Activated gamma-delta T cell (primary cell): Measurements from ENCODE around the gene DGKE.

Experiments
- DNase-seq: peaks from one replicate; lab custom pipeline; 2025; lab: John Stamatoyannopoulos, UW

Gene DGKE

DNA sequence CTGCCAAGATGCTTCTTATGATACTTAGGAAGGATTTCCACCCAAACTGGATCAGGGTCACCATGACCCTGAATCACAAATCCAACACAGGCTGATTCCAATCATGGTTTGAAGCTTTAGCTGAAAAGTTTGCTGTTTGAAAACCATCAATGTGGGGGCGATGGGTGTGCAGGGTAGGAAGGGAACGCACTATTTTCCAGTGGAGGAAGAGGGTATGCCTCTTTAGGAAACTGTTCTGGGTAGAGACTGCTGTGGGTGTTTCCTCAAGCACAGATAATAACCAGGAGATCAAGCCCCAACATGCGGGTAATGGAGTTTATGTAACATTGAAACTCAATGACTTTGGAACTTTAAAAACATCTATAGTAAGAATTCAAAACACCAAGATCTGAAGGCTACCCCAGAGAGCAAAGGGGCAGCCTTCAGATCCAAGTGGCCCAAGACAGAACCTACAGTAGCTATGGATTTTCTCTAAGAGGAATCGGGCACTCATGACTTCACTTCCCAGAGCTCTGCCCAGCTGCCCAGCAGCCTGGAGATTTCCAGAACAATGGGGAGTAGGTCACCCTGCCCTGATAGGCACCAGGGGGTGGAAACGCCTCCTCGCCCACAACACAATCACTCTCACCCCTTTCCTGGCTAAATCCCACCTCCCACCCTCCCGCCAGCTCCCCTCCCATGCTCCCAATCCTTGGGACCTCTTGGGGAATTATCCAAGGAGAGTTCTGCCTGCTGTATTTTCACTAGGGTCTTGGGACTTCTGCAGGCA lies 57.1 kb downstream of the DGKE start:
- no peak for DNase-seq

DNA sequence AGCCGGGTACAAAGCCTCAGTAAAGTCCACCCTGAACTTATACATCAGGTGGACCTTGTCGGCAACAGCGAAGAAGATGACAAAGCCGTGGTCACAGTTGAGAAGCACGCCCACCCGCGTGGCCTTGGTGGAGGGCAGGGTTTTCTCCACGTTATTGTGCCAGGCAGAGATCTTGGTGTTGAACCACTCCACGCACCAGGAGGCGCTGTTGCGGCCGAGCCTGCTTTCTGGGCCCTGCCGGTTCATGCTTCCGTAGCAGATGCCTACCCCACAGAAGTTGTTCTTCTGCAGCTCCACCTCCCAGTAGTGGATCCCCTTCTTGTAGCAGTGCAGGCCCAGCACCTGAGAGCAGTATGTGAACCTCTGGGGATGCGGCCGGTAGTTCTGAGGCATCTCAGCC lies 57.8 kb downstream of the DGKE start:
- peak; percentile 22 for DNase-seq

DNA sequence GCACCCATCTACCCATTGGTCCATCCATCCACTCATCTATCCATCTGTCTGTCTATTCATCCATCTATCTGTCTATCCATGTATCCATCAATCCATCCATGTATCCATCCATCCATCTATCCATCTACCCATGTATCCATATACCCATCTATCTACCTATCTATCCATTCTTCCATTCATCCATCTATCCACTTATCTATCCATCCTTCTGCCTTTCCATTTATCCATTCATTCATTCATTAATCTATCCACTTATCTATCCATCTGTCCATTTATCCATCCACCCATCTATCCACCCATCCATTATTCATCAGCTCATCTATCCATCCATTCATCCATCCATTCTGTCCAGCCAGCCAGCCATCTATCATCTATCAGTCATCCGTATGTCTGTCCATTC lies 58.4 kb downstream of the DGKE start:
- DNase-seq = no peak

DNA sequence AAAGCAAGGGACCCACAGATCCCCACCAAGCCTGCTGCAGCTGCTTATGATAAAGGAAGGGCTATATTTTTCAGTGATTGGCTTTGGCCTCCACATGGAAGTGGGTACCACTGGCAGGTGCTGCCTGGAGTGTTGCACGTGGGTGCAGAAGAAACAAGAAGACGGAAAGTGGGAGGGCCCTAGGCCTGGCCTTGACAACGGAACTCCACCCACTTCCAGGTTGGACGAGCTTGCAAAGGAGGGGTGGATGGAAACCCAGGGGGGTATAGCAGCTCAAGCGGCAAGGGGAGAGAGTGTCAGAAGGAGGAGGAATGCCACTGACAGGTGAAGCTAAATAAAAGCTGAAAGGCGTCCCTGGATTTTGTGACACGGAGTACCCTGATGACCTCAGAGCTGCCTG lies 59.6 kb downstream of the DGKE start:
- no peak for DNase-seq

DNA sequence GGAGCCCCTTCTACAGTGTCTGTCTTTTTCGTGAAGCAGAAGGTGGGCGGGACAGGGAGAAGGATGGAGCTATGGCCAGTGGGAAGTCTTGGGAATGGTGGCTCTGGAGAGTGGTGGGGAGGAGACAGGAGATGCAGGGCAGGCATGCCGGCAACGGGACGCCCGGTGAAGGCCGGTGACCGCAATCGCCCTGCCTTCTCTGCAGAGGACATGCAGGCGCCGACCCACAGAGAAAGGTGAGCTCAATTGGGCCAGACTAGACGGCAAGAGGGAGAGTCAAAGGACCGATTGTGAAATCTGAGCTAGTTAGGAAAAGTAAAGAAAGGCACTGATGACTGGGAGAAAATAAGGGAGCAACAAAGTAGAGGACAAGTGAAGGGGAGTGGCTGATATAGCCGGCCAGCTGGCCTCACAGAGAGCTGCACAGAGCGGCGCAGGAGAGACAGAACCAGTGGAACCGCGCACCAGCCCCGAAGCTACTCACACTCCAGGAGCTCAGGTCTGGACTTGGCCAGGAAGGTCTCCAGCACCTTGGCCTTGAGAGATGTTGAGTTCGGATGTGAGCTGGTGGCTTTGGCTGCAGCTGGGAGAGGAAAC lies 61.0 kb downstream of the DGKE start:
- DNase-seq = no peak

DNA sequence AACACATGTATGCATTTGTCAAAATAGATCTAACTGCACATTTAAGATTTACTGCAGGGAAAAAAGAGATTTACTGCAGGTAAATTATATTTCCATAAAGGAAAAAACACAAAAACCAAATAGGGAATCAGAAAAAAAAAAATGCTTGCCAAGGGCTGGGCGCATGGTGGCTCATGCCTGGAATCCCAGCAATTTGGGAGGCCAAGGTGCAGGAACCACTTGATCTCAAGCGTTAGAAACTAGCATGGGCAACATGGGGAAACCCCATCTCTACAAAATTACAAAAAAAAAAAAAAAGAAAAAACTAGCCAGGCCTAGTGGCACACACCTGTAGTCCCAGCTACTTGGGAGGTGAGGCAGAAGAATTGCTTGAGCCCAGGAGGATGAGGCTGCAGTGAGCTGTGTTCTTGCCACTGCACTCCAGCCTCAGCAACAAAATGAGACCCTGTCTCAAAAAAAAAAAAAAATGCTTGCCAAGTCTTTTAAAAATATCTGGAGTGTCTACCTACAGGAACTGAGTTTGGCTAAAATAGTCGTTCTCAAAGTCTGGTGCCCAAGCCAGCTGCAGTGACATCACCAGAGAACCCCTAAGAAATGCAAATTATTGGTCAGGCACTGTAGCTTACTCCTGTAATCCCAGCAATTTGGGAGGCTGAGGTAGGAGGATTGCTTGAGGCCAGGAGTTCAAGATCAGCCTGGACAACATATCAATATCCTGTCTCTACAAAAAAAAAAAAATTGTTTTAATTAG lies 62.4 kb downstream of the DGKE start:
- no peak for DNase-seq

DNA sequence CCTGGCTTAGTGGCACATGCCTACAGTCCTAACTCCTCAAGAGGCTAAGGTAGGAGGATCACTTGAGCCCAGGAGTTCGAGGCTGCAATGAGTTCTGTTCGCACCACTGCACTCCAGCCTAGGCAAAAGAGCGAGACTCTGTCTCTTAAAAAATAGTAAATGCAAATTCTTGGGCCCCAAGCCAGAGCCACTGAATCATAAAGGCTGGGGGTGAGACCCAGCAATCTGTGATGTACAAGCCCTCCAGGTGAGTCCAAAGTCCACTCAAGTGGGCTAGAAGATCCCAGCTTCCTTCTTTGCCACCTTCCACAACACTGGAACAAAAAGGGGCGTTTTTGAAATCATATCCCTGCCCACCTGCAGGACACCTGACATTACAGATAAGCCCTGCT lies 63.0 kb downstream of the DGKE start:
- no peak for DNase-seq

DNA sequence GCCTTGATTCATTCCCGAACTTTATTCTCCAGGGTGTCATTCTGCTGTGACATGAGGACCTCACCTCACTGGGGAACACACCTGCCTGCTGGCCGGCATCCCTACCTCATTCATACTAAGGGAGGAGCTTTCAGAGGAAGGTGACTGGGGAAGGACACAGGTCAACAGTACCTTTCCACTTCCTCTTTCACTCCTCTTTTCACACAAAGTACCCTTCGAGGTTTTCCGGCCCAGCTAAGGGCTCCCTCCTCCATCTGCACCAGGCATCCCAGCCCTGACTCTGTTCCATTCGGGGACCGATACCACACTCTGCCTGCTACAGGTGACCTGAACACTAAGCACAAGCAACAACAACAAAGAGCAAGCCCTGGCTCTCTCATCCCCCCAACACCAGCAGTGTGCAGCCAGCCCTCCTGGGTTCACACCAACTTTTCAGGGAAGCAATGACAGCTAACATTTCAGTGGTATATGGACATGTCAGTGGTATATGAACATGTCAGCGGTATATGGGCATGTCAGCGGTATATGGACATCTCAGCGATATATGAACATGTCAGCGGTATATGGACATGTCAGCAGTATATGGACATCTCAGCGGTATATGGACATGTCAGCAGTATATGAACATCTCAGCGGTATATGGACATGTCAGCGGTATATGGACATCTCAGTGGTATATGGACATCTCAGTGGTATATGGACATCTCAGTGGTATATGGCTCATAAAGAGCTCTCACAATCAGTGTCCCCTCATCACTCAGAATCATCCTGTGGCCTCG lies 63.9 kb downstream of the DGKE start:
- no peak for DNase-seq

DNA sequence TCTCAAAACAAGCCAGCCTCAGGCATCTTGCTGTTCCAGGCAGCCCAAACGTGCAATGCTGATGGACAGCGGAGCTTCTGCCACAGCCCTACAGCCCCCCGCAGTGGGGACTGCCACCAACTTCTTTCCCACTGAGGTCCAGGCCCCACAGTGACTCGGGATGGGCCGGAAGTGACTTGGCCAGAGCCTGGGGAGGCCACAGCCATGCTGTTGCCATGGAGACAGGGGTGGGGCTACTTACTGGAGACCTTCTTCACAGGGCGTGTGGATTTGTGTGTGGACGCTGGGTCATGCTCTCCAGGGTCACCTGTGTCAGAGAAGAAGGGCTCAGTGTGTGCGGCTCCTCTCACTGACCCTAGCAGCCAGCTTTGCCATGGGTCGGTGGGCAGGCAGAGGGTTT lies 64.9 kb downstream of the DGKE start:
- DNase-seq = no peak

DNA sequence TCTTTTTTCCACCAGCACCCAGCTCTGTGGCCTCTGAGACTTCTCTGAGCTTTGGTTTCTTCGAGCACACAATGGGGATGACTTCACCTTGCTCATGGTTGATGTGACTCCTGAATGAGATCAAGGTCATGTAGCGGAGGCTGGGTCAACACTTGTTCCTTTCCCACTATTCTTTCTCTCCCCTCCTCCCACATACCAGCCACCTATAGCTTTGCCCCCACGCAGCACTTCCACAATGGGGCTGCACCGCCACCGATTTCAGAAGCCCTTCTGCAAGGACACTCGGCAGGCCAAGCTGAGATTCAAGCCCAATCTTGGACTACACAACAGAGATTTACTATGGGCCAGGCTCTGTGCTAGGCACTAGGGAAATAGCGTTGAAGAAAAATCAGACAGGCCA lies 65.5 kb downstream of the DGKE start:
- DNase-seq = no peak

DNA sequence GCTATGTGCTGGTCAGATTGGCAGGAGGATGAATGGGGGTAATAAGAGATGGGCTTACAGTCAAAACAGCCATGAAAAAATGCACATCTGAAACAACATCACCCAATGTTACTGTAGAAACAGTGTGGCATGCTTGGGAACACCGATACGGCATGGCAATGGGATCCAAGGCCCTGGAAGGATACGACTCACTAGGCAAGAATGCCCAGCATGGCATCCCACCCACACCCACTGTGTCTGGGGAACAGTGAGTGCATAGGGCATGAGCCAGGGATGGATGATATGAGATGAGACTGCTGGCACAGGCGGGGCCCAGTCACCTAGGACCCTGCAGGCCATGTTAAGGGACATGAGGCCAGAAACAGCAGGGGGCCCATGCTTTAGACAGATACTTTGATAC lies 68.4 kb downstream of the DGKE start:
- DNase-seq = no peak

DNA sequence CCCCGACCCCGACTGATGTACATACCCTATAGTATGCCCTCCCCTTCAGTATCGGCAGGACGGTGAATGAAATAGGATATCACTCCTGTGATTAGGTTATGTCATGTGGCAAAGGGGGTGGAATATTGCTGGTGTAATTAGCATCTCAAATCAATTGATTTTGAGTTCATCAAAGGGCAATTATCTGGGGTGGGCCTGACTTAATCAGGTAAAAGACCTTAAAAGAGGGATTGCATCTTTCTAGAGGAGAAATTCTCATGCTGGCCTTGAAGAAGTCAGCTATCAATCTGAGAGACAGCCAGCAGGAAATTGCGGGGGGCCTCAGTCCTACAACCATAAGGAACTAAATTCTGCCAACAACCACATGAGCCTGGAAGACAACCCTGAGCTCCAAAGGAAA lies 69.6 kb downstream of the DGKE start:
- no peak for DNase-seq

DNA sequence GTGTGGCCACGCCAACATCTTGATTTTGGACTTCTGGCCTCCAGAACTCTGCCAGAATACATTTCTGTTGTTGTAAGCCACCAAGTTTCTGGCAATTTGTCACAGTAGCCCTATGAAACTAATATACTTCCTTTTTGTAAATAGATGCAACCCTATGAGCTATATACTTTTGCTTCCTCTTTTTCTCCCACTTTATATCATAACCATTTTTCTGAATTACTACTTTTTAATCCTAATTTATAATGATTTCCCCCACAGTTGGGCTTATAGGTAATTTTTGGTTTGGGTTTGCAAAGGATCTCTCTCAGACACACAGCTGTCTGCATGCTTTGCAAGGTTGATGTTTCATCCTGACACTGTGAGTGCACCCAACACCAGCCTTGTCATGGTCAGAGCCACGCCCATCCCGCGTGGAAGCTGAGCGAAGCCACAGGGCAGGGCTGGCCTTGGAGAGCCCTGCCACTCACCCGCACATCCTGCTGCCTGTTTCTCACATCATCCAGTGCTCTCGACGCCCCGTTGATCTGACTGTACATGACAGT lies 74.1 kb downstream of the DGKE start:
- peak; percentile 21 for DNase-seq

DNA sequence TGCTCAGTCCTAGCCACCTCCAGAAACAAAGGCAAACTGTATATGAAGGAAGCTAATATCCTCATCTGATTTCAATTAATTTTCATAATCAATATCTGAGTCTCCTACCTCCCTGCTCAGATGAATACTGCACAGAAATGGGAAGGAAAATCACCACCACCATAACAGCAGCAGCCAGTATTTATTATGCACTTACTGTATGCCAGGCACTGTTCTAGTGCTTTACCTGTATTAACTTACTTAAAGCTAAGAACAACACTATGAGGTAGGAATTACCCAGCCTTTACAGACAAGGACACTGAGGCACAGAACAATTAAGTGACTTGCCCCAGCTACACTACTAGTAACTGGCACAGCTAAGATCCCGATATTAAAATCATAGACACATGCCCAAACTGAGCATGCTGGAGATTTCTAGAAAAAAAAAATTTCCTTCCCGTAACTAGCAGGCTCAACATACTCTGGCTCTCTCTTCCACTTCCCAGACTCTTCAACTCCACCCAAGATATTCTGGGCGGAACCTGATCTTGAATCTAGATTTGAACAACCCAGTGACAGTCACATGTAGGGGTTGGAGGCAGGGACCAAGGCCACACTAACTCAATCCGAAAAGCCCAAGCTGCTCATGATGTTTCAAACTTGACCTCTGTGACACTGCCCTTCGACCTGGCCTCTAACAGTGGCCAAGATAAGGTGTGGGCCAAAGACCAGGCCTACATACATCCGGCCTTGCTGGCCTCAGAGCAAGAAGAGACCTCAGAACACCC lies 76.0 kb downstream of the DGKE start:
- DNase-seq = no peak

DNA sequence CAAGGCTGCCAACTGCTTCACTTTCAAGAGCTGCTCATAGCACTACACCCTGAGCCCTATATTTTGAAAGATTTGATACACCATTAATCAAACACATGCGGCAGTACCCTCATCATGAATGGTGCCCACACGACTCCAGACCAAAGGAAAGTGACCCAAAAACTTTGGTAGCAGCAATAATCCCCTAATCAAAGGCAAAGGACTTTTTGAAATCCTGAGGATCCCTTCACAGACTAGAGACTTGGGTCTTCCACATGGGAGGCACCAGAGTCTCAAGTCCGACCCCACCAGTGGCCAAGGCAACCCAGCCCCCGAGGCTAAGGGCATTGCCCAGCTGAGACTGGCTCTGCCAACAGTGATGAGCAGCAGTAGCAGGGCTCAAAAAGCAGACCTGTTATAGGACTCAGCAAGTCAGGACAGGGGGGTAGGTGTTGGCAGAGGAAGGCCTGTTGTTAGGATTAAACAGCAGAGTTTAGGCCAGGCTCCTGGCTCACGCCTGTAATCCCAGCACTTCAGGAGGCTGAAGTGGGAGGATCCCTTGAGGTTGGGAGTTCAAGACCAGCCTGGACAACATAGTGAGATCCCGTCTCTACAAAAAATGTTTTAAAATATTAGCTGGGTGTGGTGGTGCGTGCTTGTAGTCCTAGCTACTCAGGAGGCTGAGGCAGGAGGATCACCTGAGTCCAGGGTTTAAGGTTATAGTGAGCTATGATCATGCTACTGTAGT lies 76.7 kb downstream of the DGKE start:
- DNase-seq = no peak

DNA sequence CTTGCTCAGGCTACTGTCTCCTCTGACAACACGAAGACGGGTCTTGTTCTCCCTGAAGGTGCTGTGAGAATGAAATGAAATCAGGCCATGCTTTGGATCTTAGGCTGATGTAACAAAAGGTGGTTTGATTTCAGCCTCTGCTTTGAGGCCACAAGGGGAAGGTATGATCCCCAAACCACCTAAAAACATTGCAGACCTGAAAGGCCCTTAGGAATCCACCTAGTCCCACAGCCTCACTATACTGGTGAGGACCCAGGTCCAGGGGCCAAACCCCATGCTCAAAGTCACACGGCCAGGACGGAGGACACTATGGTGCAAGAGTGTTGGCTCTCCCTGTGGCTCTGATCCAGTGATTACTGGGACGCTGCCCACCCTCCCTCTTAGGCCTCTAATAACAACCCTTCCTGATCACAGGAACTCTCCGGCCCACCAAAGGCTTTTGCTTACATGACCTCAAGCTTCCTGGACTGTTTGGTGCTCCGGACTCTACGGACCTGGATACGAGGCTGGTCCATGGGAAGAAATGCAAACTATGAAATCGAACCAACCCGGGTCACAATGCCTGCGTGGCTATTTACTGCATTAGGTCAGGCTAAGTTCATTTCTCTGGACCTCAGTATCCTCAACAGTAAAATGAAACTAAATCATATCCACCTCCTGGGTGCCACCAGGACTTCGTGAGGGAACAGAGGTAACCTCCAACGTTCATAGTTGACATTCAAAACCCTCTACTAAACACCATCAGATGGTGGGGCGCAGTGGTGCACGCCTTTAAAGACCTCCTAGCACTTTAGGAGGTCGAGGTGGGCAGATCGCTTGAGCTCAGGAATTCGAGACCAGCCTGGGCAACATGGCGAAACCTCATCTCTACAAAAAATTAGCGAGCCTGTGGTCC lies 78.4 kb downstream of the DGKE start:
- DNase-seq = no peak

DNA sequence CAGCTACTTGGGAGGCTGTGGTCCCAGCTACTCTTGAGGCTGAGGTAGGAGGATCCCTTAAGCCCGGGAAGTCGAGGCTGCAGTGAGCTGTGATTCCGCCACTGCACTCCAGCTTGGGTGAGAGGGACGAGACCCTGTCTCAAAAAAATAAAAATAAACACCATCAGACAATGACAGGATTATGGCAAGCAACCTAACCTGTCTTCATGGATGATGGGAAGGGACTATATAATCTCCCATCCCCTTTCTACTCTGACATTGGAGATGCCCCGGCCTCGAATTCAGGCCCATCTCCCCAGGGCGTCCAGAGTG lies 79.0 kb downstream of the DGKE start:
- no peak for DNase-seq

DNA sequence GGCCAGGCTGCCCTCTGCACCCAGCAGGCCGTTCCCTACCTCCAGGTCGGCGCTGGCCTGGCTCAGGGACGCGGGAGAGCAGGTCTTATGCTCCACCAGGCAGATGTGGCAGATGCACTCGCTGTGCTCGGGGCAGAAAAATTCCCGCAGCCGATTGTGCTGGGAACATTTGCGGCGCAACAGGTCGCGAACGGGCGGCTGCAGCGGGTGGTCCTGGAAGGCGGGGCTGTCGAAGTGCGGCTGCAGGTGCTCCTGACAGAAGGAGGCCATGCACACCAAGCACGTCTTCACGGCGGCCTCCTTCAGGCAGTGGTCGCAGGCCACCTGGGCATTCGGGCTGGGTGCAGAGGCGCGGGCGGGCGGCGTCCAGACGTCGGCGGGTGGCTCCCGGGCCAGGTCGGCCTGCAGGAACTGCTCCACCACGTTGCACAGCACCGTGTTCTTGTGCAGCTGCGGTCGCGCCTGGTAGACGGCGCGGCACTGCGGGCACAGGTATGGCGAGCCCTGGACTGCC lies 79.5 kb downstream of the DGKE start:
- DNase-seq = peak; percentile 56

DNA sequence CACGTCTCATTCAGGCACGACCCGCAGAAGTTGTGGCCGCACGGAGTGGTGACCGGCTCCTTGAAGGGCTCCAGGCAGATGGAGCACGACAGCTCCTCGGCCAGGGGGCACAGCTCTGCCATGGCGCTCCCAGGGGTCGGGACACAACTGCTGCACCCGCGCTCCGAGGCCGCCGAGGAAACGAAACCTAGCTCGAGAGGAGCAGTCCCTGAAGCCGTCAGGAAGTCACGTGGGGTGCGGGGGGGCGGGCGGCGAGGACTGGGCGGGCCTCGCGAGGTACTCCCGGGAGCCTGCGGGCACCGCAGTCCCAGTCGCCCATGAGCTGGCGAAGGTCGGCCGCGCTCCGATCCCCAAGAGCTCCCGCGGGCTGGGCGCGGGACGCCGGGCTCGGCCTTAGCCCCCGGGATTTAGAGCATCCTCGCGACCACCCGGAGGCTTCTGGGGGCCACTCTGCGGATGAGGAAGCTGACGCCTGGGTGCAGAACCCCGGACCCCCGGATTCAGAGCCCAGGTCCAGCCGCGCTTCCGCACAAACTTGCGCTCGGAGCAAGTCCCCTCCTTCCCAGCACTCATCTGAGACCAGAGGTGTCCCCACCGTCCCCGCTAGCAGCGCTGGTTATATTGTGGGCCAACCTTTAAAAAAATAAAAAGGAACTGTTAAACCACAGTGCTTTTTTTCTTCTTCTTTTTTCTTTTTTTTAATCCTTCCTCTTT lies 80.1 kb downstream of the DGKE start, which contains the start of gene TRIM25:
TRIM25 (minus strand) TSS at position 183 of the 714 bp plus-strand sequence; CDS start at position 122, 61 bp downstream.
- peak; percentile 91 for DNase-seq
